Body of pancreas (tissue), 4 donors: Measurements from ENCODE around the gene TSPAN15. TPM values are rescaled to one million over a fixed set of nuclear protein-coding genes. Genes with fewer than 3 reads are reported as not detected.
"Not testable (repeated sequence)": the region's sequence is repeated elsewhere in the genome, so short reads cannot be mapped to it uniquely, and the experiment has no call there.

Source experiments
- ATAC-seq: fragments of 150-250 bp; one replicate; pipeline ENCODE4 v1.9.1; 2016
- DNase-seq, 4 donors: peaks; one replicate each; pipeline ENCODE4 v3.0.0-alpha.2; 2019
- H3K27ac ChIP-seq, 4 donors: fragments of 200-600 bp; sonication (generic); 1 replicate in 3 of 4; 2 replicates in 1 of 4; pipeline versions ENCODE4 v1.5.1 to v1.6.1; 2016 to 2019; ENCODE audit warnings: mild to moderate bottlenecking in 1 of 4, mixed read lengths in 1 of 4, moderate library complexity in 1 of 4
- H3K27me3 ChIP-seq, 2 donors: fragments of 200-600 bp; sonication (generic); one replicate each; pipeline ENCODE4 v1.6.0; 2016; ENCODE audit warnings: mild to moderate bottlenecking in 1 of 2
- H3K36me3 ChIP-seq, 2 donors: fragments of 200-600 bp; sonication (generic); replicated peaks in 1 of 2; 2 replicates each; pipeline ENCODE4 v1.5.1; 2016; ENCODE audit warnings: low read depth in 2 of 2; ENCODE audit not compliant: insufficient read depth in 1 of 2
- H3K4me1 ChIP-seq: fragments of 200-600 bp; sonication (generic); one replicate; pipeline ENCODE4 v1.6.0; 2016
- H3K4me3 ChIP-seq, 2 donors: fragments of 200-600 bp; sonication (generic); 1 replicate in 1 of 2; 2 replicates in 1 of 2; pipeline ENCODE4 v1.5.1; 2016 to 2019
- H3K9me3 ChIP-seq, 3 donors: fragments of 200-600 bp; sonication (generic); 1 replicate in 2 of 3; 2 replicates in 1 of 3; pipeline ENCODE4 v1.5.1; 2016
- CTCF ChIP-seq, 7 experiments: fragments of 450-650 bp in 4 of 7; fragments of 200-600 bp in 3 of 7; sonication (generic) in 3 of 7; IDR thresholded peaks; one replicate each; pipeline ENCODE4 v1.5.1; 2016 to 2019; ENCODE audit warnings: antibody characterized with exemption in 7 of 7
- POLR2A ChIP-seq, 3 donors: fragments of 450-650 bp; IDR thresholded peaks; one replicate each; pipeline ENCODE4 v1.6.1; 2016; ENCODE audit warnings: antibody characterized with exemption in 3 of 3, mild to moderate bottlenecking in 2 of 3
- WGBS, 2 donors: methylation state at CpG; one replicate each; pipeline ENCODE4 v1.1.5; 2017; 5-methylcytosine and 5-hydroxymethylcytosine counted together
- intact Hi-C: fragments of 100-400 bp; cut with DNase I; formaldehyde crosslinking; loops from one replicate; pipeline ENCODE4 v1.15.1; 2023
- total RNA-seq, 2 donors: library from RNA; depleted of rRNA; stranded (reverse); fragments of >200 nt; gene quantifications; one replicate each; pipeline ENCODE4 v1.1.0, GENCODE V29; 2016

Gene TSPAN15
- total RNA-seq, 2 donors from 2014 or later: 20.0 to 32.0 TPM

- Histone ChIP-seq H3K9me3 (no peaks in the 10 kb centered on the region), H3K4me3 (no peak overlapping the region), H3K36me3 (no peaks in the 10 kb centered on the region), H3K4me1 (peaks cover 36% of the 10 kb centered on the region), H3K27me3 (no peaks in the 10 kb centered on the region), H3K27ac (peak overlapping the region; percentile 59 to 87 (median 77))
- 0 to 5% methylated on average over 1 of the region's 1 CpG for WGBS, 2 donors
- peak; percentile 54 for ATAC-seq
- intact Hi-C loops: no loop called here
- peak; percentile 32 to 70 (median 59) for TF ChIP-seq CTCF (IDR thresholded peaks at IDR 0.05)
- no peak for TF ChIP-seq POLR2A (IDR thresholded peaks at IDR 0.05)
- DNase-seq: peak; percentile 68 to 75 (median 74)
These were observed 1.4 kb upstream of the TSPAN15 start for GRCh38 chr10:69449841-69450240.

DNA sequence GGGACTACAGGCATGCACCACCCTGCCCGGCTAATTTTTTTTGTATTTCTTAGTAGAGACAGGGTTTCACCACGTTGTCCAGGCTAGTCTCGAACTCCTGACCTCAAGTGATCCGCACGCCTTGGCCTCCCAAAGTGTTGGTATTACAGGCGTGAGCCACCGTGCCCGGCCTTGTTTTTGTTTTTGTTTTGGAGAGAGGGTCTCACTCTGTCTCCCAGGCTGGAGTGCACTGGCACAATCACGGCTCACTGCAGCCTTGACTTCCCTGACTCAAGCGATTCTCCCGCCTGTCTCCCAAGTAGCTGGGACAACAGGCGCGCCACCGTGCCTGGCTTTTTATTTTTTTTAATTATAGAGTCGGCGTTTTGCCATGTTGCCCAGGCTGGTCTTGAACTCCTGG, 870 bp upstream of the TSPAN15 start:
- Histone ChIP-seq H3K4me1 (peaks cover 36% of the 10 kb centered on the region), H3K27ac (peak overlapping the region in 3 of 4 donors; percentile 72 to 87 (median 82))
- H3K36me3 ChIP-seq, DNase-seq, intact Hi-C loops, ATAC-seq, H3K4me3 ChIP-seq, H3K27me3 ChIP-seq, H3K9me3 ChIP-seq: not testable (repeated sequence)
- WGBS, 2 donors: 87 to 89% methylated on average over 16 of the region's 16 CpGs

DNA sequence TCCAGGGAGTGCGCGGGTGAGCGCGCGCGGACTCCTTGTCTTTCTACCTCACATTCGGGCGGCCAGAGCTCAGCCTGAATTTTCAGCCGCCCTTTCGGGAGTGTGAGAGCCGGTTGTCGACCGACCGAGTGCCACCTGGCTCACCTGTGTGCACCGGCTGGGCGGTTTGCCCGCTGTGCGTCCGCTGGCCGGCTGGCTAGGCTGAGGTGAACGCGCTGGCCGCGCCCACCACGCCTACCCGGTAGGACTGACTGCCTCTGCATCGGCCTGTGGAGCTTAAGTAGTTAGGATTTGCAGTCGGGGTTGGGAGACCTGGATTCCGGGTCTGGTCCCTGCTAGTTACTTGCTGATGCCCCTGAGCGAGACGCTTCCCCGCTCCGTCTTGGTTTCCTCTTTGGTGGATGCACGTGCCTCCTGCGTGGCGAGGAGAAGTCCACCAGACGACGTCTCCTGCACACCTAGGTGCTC, 553 bp downstream of the TSPAN15 start:
- ATAC-seq (peak; percentile 65), DNase-seq (peak; percentile 76 to 90 (median 78))
- Histone ChIP-seq H3K27ac (peak overlapping the region; percentile 72 to 87 (median 79)), H3K4me1 (peaks cover 35% of the 10 kb centered on the region), H3K36me3 (no peaks in the 10 kb centered on the region), H3K4me3 (peak overlapping the region; percentile 43 to 59), H3K9me3 (no peaks in the 10 kb centered on the region), H3K27me3 (no peaks in the 10 kb centered on the region)
- WGBS, 2 donors: 3 to 32% methylated on average over 11 to 34 of the region's 38 CpGs
- TF ChIP-seq CTCF (IDR thresholded peaks at IDR 0.05) (peak in 1 of 7 experiments; percentile 2), POLR2A (IDR thresholded peaks at IDR 0.05) (peak; percentile 26 to 74 (median 59))
- intact Hi-C loops: no loop called here

GRCh38 chr10:69452676-69453415, 1.6 kb downstream of the TSPAN15 start:
- 78 to 88% methylated on average over 6 of the region's 6 CpGs for WGBS, 2 donors
- no peak overlapping the region for H3K27ac ChIP-seq
- H3K4me1 ChIP-seq: peaks cover 33% of the 10 kb centered on the region
- H3K4me3 ChIP-seq: no peak overlapping the region
- TF ChIP-seq CTCF (IDR thresholded peaks at IDR 0.05): no peak
- no peak for TF ChIP-seq POLR2A (IDR thresholded peaks at IDR 0.05)
- no peak for ATAC-seq
- no peak for DNase-seq
- intact Hi-C loops: no loop called here
- no peaks in the 10 kb centered on the region for H3K27me3 ChIP-seq
- no peaks in the 10 kb centered on the region for H3K36me3 ChIP-seq
- H3K9me3 ChIP-seq: no peaks in the 10 kb centered on the region

- Histone ChIP-seq H3K4me3 (no peak overlapping the region), H3K36me3 (no peaks in the 10 kb centered on the region), H3K9me3 (no peaks in the 10 kb centered on the region), H3K27ac (no peak overlapping the region), H3K27me3 (no peaks in the 10 kb centered on the region), H3K4me1 (peaks cover 42% of the 10 kb centered on the region)
- no peak for ATAC-seq
- peak in 3 of 4 donors; percentile 21 to 66 (median 43) for DNase-seq
- intact Hi-C loops: no loop called here
- TF ChIP-seq POLR2A (IDR thresholded peaks at IDR 0.05) (no peak), CTCF (IDR thresholded peaks at IDR 0.05) (no peak)
These were observed 2.5 kb downstream of the TSPAN15 start for GRCh38 chr10:69453795-69454194.
